Nucleus accumbens (tissue), 56 donors: ENCODE measurements around the gene DYSF.

Experiments
- DNase-seq, 56 donors: peaks; one replicate each; lab custom pipeline; 2025; lab: John Stamatoyannopoulos, UW

Gene DYSF

DNA sequence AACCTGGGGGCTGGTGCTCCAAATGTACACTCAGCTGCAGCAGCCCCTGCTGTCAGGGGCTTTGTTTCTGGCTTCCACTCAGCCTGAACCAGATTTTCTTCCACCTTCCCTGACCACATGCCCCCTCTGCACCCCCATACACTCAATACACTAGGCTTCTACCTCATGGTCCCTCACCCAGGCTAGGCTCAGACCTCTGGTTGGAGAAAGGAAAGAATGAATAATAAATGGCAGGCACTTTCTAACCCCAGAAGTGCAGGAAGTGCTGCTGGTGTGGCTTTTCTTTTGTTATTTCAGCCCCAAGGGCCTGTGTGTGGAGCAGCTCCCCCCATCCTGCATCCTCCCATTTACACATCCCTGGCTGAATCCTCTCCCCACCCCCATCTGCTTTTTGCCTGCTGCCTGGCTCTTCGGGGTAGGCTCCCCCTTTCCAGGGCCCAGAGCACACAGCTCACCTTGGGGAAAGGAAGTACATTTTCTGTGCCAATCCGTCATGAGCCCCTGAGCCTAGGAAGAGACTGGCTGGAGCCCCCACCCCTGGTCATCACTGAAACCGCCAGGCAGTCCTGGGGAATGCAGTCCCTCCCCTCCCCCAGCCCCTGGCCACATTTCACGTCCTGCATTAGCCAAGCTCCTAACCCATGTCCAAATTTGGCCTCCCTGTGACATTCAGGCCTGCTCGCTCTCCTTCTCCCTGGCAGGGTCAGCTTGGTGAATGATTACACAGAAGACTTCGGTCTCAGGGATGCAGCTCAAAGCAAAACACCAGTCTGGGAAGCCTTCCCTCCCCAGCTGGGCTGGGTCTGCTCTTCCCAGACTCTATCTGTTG, 2.6 kb downstream of the DYSF start:
- DNase-seq, result no peak

DNA sequence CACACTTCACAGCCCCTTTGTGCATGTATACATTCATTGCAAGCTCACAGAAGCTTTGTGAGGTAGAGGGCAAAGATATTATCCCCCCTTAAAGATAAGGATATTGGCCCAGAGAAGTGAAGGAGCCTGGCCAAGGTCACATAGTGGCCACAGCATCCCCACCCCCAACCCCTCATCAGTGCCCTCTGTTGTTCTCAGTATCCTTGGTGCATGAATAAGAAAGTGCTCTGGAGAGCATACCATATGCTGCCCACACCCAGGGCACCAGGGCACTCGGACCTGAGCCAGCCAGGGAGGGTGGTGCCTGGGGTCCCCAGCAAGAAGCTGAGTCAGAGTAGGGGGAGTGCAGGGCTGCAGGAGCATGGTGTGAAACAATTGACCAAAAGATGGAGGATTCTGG, 3.3 kb downstream of the DYSF start:
- no peak for DNase-seq

DNA sequence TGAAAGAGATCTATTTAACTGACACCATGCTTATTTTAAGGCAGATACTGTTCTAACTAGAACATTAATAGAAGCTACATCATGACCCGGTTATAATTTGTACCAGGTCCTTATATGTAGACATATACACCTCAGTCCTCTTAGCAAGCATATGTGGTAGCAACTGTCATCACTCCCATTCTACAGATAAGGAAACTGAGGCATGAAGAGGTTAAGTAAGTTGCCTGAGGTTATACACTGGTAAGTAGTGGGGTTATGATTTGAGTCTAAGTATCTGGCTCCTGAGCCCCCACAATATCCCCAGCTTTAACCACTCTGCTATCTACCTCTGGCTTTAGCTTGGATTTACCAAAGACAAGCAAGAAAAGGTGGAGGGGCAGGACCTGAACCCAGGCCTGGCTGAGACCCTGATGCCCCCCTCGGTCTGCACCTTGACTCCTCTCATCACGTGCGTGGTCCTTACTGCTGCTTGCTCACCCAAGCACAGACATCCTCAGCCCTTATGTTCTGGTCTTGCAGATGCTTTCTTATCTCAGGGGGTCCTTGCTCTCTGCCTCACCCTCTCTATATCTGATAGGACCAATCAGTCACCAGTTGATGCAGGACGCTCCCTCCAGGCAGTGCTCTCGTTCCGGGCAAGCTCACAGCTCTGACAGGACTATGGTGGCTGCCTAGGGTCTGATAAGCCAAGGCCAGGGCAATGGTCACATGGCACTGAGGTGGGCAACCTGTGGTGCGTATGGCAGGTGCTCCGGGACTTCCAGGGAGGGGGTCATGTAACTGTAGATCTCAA, 4.0 kb downstream of the DYSF start:
- no peak for DNase-seq

DNA sequence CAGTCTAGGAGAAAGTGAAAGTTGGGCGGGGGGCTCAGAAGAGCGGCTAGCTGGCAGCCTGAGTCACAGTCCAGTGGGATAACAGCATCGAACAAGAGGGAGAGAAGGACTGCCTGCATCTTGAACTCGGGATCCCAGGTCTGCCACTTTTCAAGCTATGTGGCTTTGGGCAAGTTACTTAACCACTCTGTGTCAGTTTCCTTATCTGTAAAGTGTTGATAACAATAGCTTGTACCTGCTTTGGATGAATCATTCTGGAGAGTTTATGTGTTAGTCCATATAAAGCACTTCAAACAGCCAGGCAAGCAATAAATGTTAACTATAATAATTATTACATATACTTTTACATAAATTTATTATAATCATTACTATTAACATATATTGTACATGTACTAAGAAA, 4.6 kb downstream of the DYSF start:
- no peak for DNase-seq

DNA sequence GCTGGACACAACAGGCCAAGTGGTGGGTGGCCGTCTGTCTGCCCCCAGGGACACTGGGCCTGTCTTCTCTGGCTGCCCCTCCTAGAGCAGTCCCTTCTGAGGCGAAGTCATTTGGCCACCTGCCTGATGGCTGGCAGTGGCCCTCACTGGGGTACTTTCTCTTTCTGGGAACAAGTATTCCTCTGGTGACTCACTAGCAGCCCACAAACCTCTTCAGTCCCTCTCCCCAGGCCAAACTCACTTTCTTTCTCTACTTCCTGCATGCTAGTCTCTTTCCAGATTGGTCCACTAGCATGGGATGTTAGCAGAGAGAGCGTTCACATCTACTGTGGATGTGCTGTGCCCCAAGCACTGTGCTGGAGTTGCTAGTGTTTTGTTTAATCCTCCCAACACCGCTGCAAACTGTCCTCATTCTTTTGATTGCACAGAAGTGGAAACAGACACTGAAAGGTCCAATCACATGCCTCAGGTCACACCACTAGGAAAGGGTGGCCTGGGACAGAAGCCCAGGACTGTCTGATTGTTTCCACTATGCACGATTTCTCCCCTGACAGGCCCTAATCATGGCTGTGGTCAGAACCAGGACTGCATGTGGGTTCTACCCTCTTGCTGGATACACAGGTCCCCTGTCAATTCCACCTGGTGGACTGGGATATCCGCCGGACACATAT, 5.2 kb downstream of the DYSF start:
- no peak for DNase-seq

DNA sequence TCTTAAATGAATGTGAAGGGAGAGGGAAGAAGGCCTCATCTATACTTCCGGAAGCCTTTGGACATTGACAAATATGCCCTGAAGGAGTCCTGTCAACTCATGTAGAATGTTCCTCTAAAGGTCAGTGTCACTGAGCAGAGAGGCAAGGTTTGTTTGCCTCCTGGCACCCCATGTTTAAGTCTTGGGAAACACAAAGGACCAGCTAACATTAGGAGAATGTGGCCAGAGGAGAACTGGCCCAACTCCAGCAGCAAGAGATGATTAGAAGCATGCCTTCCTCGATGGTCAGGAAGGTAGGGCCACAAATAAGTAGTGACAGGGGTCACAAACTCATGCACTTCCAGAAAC, 5.7 kb downstream of the DYSF start:
- DNase-seq, result no peak

DNA sequence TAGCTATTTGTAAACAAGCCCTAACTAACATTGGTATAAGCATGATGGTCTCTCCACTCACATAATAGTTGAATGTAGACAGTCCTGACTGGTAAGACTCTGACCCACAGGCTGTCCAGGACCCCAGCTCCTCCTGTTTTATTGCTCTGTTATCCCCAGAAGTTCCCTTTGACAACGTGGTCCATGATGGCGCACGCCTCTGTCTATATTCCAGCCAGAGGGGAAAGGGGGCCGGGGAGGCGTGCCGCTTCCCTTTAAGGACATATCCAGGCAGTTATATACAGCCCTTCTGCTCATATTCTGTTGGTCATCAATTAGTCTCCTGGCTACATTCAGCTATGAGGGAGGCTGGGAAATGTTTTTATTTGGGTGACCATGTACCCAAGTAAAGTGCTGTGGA, 6.7 kb downstream of the DYSF start:
- no peak for DNase-seq

DNA sequence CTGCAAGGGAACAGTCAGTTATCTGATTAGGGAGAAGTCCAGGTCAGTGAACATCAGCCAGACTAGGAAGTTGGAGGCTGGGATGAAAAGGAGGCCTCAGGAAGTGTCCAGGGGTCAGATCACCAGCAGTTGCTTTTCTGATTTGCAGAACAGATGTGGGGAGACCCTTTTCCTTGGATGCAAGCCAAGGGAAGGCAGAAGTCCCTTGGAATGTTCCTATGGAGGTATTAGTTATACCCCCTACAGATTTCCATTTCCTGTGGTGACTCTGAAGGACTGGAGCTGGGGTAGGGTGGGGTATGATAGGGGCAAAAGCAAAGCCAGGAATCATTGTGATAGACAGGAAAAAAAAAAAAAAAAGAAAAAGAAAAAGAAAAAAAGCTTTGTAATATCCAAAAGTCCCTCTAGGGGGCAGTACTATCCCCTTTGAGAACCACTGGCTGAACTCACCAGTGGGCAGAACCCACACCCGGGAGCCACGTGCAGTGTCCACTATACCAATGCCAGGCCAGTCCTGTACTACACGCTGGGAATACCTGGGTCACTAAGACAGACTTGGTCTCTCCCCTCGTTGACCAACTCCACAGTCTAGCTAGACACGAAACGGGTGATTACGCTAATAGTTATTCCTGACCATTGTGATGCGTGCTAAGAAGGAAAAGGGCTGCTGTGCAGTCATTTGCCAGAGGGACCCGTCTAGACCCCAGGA, 7.4 kb downstream of the DYSF start:
- DNase-seq, result no peak

DNA sequence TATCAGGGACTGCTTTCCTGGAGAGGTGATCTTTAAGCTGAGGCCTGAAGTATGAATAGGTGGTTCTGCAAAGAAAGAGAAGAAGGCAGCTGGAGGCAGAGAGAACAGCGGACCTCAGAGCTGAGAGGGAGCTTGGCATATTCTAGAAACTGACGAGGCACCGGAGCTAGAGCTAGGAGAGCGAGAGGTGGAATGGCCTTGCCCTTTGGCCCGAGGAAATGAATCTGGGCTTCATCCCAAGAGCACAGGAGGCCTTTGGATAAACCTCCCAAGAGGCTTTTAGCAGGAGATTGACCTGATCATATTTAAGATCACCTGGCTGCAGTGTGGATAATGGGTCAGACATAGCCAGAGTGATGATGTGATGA, 7.9 kb downstream of the DYSF start:
- no peak for DNase-seq

DNA sequence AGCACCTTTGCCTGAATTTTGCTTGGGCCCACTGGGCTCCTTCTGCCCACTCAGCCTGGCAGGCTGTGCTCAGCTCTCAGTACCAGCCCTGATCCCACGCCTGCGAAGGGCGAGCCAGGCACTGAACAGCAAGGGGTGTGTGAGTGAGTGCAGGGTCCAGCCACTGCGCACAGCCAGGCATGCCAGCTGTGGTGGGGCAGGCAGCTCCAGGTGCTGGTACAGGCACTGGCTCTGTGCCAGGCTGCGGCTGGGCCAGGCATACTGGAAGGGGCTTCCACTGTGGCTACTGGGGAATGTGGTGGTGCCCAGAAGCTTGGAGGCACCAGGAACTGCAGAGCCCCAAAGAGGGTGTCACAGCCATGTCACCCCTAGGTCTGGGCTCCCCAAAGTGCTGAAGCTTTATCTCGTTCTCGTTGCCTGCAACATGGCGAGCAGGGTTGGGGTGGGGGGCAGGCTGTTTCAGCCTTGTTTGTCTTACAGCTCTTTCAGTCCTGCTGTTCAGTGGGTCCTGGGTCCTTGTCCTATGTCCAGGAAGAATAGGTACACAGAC, 8.8 kb downstream of the DYSF start:
- no peak for DNase-seq

DNA sequence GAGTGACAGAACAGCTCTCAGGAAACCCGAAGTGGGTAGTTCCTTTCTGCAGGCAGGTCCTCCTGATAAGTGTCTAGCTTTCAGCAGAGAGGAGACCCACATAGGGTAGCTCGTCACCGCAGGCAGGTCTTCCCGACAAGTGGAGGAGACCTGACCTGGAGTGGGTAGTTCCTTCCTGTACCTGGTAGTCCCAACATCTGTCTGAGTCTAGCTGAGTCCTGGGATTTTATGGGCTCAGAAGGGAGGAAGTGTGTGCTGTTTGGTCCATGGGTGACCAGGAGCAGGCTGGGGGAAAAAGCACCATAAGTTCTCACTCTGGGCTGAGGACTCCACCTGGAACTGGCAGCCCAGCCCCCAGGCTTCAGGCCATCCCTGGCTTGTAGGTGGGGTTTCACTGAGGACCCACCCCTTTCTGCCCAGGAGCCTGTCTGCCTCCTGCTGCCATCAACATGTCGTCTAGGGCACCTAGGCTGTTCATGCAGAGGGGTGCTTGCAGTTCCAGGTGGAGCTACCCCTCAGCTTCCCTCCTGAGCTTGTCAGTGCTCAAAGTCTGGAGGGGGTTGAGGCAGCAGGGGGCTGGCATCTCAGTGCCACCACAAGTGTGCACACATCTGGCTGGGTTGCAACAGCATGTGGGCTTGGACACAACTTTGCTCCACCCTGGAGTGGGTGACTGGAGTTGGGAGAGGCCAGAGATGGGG, 9.4 kb downstream of the DYSF start:
- no peak for DNase-seq

DNA sequence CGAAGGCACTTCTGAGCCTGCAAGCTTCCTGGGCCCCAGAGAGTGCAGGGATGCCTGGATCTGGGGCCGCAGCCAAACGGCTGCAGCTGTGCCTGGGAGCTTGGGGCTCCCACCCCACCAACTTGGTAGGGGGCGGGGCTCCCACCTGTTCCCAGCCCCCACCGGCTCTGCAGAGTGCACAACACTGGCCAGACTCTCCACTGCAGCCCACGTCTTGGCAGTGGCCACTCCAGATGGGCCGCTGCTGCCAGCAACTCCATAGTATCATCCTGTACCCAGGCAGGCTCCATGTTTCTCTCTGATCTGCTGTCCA, 9.9 kb downstream of the DYSF start:
- no peak for DNase-seq

DNA sequence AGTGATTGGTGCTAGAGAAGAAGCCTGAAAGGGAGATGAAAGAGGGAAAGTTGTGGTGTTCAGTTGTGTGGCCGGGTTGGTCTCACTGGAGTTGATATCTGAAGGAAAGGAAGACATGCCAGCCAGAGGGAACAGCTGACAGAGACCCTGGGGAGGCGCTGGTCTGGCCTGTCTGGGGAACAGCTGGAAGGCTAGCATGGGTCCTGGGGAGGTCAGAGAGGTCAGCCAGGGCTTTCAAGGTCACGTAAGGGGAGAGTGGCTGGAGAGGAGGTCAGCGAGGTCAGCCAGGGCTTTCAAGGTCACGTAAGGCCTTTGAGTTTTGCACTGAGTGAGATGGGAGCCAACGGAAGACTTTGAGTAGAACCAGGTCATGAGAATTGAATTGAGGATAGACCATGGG, 11.0 kb downstream of the DYSF start:
- no peak for DNase-seq

DNA sequence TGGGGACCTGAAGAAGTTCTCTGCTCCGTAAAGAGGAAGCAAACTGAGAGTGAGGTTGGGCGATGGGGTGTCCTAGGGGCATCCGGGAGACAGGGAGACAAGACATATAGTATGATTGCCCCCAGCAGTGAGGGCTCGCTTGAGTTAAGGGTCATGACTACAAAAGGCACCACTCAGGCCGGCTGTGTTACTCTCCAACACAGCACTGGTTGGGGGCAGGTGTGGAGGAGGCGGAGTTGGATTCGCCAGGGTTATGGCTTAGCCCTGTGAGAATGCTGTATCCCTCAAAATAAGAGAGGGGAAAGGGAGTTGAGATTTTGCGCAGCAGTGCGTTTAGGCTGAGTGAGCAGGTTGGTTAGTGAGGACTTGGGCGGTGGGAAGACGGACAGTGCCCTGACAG, 12.0 kb downstream of the DYSF start:
- no peak for DNase-seq

DNA sequence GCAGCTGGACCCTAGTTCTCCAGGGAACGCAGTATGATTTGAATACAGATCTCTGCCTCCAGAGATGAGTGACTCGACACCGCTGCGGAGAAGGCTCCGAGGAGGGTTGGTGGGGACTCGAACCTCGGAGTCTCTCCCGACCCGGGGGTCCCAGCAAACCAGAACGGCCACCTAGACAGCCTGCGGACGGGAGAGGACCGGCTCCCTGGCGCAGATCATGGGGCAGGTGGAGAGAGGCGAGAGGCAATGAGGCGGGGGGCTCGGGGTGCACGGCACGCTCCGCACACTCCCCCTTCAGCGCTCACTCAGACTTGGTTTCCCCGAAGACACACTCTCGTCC, 12.6 kb downstream of the DYSF start:
- no peak for DNase-seq

DNA sequence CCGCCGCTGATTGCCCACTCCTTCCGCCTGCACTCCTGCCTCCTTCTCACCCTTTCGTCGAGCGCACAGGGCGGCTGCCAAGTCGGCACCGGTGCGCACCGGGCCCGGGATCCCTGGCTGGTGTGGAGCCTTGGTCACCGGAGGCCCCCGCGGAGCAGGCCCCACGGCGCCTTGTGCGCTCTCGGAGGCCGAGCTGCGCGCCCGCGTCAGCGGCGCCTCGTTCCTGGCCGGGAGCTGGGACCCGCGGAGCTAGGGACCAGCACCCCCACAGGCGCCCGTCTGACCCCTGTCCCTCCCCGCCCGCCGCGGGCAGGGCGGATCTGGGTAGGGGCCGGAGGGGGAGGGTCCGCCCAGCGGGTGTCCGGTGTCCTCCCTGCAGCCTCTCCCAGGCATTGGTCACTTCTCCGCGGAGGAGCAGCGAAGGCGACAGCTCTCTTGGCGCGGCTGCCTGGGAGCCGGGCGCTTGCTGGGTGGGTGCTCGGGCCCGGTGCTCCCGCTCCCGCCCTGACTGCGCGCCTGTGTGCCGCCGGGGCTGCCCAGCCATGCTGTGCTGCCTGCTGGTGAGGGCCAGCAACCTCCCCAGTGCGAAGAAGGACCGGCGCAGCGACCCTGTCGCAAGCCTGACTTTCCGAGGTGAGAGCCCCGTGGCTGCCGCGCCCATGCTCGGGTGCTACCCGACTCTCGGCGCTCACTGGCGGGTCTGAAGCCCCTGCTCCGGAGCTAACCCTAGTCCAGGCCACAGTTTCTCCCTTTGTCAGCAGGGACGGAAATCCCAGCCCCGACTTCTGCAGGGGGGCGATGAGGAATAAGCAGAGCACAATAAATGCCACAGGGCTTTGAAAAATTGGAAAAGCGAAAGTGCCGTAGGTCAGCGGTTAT, 13.2 kb downstream of the DYSF start:
- DNase-seq, result no peak

DNA sequence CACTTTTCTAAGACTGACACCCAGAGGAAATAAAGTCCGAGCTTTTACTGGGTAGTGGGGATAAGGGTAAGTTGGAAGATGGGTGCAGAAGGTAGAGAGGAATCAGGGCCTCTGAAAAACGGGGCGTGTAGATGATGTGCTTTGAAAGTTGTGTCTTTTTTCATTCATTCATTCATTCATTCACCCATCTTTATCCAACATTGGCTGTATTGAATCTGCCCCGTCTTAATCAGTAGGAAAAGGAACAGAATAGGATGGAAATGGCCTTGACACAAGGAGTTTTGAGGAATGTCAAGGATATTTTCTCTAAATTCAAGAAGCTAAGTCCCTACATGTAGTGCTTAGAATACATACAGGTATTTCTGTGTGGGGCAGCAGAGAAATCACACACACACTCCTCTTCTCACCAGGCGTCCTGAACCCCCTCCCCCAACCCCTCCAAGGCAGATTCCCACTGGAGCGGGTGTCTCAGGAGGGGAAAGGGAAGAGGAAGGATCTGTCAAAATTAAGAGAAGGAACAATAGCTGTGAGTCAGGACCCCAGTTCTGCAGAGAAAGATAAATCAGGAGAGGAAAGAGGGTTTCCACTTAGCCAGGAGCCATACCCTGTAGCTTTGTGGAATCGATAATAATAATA, 13.9 kb downstream of the DYSF start:
- no peak for DNase-seq

DNA sequence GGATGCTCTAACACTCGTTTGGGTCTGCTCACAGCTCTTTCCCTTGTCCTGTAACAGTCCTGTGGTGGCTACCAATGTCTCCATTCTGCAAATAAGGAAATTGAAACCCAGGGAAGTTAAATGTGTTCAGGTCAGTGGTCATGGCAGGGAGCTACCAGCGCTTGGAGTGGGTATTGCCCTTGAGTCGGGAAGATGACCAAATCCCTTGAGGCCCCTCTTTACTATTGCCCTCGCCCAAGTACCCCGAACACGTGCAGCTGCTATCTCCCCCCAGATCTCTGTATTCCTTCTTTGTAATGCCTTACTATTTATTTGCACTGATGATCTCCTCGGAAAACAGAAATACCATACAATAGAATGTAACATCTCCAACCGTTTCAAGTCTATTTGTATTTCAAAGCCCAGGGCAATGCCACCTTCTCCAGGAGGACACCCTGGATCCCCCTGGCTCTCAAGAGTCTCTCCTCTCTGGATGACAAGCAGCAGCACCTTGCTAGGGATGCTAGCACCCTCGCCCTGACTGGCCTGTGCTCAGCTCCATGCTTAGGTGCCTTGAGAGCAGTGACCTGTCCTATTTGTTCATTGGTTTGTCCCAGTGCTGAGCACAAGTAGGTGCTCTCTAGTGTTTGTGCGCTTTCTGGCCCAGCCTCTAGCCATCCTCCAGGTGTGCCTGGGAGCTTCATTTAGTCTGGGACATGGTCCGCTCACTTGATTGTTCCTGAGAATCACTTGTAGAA, 15.1 kb downstream of the DYSF start:
- DNase-seq, result no peak
